Gastrocnemius medialis (tissue), 4 donors: Measurements from ENCODE around the gene UPK2. TPM values are rescaled to one million over a fixed set of nuclear protein-coding genes. Genes with fewer than 3 reads are reported as not detected.
A peak's percentile ranks its signal among the peaks of the same experiment; 100 is the strongest.
"Not testable (repeated sequence)": the region's sequence is repeated elsewhere in the genome, so short reads cannot be mapped to it uniquely, and the experiment has no call there.

Experiments used
- ATAC-seq, 2 donors: fragments of 150-250 bp; one replicate each; pipeline ENCODE4 v1.9.1; 2016
- DNase-seq, 2 donors: peaks; one replicate each; pipeline ENCODE4 v3.0.0-alpha.2; 2019
- H3K27ac ChIP-seq, 4 donors: fragments of 200-600 bp; sonication (generic); 1 replicate in 1 of 4; 2 replicates in 3 of 4; pipeline ENCODE4 v1.5.1; 2016 to 2018; ENCODE audit warnings: mild to moderate bottlenecking in 2 of 4, moderate library complexity in 1 of 4
- H3K27me3 ChIP-seq, 3 donors: fragments of 200-600 bp; sonication (generic) in 2 of 3; 1 replicate in 1 of 3; 2 replicates in 2 of 3; pipeline versions ENCODE4 v1.5.1 to v1.6.0; 2016 to 2019; ENCODE audit warnings: mild to moderate bottlenecking in 1 of 3, moderate library complexity in 1 of 3
- H3K36me3 ChIP-seq, 2 donors: fragments of 200-600 bp; sonication (generic) in 1 of 2; one replicate each; pipeline ENCODE4 v1.5.1; 2017 to 2018
- H3K4me1 ChIP-seq, 2 donors: fragments of 200-600 bp; sonication (generic) in 1 of 2; one replicate each; pipeline ENCODE4 v1.5.1; 2016 to 2017; ENCODE audit warnings: mild to moderate bottlenecking in 2 of 2
- H3K4me3 ChIP-seq, 4 donors: fragments of 200-600 bp; sonication (generic) in 3 of 4; 1 replicate in 1 of 4; 2 replicates in 3 of 4; pipeline ENCODE4 v1.5.1; 2016 to 2019; ENCODE audit warnings: mild to moderate bottlenecking in 2 of 4
- H3K9me3 ChIP-seq, 3 donors: fragments of 200-600 bp; sonication (generic) in 2 of 3; 1 replicate in 1 of 3; 2 replicates in 2 of 3; pipeline ENCODE4 v1.5.1; 2016 to 2019
- CTCF ChIP-seq, 5 experiments: fragments of 450-650 bp in 3 of 5; fragments of 200-600 bp in 2 of 5; sonication (generic) in 2 of 5; IDR thresholded peaks in 4 of 5; conservative IDR thresholded peaks in 1 of 5; 1 replicate in 4 of 5; 2 replicates in 1 of 5; pipeline ENCODE4 v1.5.1; 2016 to 2019; ENCODE audit warnings: antibody characterized with exemption in 5 of 5, mild to moderate bottlenecking in 3 of 5, moderate library complexity in 3 of 5
- POLR2A ChIP-seq, 2 donors: fragments of 450-650 bp; IDR thresholded peaks; one replicate each; pipeline ENCODE4 v1.6.1; 2017; ENCODE audit warnings: antibody characterized with exemption in 2 of 2, mild to moderate bottlenecking in 2 of 2, moderate library complexity in 2 of 2
- in situ Hi-C, 4 donors: fragments of 200-750 bp; cut with MboI; loops; one replicate each; pipeline versions ENCODE4 v1.15.0 to v1.8.0; 2017; ENCODE audit warnings: low sequenced_read_pairs in 4 of 4
- intact Hi-C: fragments of 100-400 bp; cut with DNase I; formaldehyde crosslinking; loops from one replicate; pipeline ENCODE4 v1.15.1; 2023; ENCODE audit warnings: low total_unique reads
- total RNA-seq, 4 donors: library from RNA; depleted of rRNA; stranded (reverse); fragments of >200 nt; gene quantifications; one replicate each; pipeline versions ENCODE4 v1.1.0 to v1.2.3, GENCODE V29; 2016

The UPK2 gene
- total RNA-seq, 4 donors from 2014 or later: not detected

- TF ChIP-seq CTCF (IDR thresholded peaks at IDR 0.05 in 4 of 5, conservative IDR thresholded peaks at IDR 0.05 in 1 of 5): no peak
- no peak for TF ChIP-seq POLR2A (IDR thresholded peaks at IDR 0.05)
- Histone ChIP-seq H3K36me3 (no peaks in the 10 kb centered on the region), H3K27ac (no peak overlapping the region), H3K27me3 (no peaks in the 10 kb centered on the region), H3K4me3 (no peak overlapping the region), H3K9me3 (no peaks in the 10 kb centered on the region), H3K4me1 (no peaks in the 10 kb centered on the region)
- in situ Hi-C loops: loop anchor here (10.0 kb wide), 2 partner anchors 48 to 258 kb away; no protein-coding TSS in a partner anchor
- DNase-seq: no peak
- intact Hi-C loops: no loop called here
- ATAC-seq: no peak
Observed at GRCh38 chr11:118953265-118953664, 2.8 kb upstream of the UPK2 start.

- H3K4me1 ChIP-seq, intact Hi-C loops, H3K27me3 ChIP-seq, H3K36me3 ChIP-seq, ATAC-seq, H3K9me3 ChIP-seq, H3K27ac ChIP-seq, DNase-seq, H3K4me3 ChIP-seq: not testable (repeated sequence)
- in situ Hi-C loops: loop anchor here (10.0 kb wide), 2 partner anchors 49 to 259 kb away; no protein-coding TSS in a partner anchor
Observed at GRCh38 chr11:118953976-118954375, 2.1 kb upstream of the UPK2 start.

GRCh38 chr11:118956847-118957469 is 860 bp downstream of the UPK2 start:
- no peak overlapping the region for H3K27ac ChIP-seq
- intact Hi-C loops (loop anchor here (1.0 kb wide), 3 partner anchors 27 to 267 kb away; no protein-coding TSS in a partner anchor), in situ Hi-C loops (loop anchor here (5.0 to 10.0 kb wide), 3 partner anchors 52 to 265 kb away; no protein-coding TSS in a partner anchor)
- H3K4me3 ChIP-seq: no peak overlapping the region
- DNase-seq (no peak), ATAC-seq (peak in 1 of 2 donors; percentile 16)
- no peaks in the 10 kb centered on the region for H3K9me3 ChIP-seq
- TF ChIP-seq POLR2A (IDR thresholded peaks at IDR 0.05) (no peak), CTCF (IDR thresholded peaks at IDR 0.05 in 4 of 5, conservative IDR thresholded peaks at IDR 0.05 in 1 of 5) (peak in 1 of 5 experiments; percentile 46)
- no peaks in the 10 kb centered on the region for H3K36me3 ChIP-seq
- H3K27me3 ChIP-seq: no peaks in the 10 kb centered on the region
- no peaks in the 10 kb centered on the region for H3K4me1 ChIP-seq

DNA sequence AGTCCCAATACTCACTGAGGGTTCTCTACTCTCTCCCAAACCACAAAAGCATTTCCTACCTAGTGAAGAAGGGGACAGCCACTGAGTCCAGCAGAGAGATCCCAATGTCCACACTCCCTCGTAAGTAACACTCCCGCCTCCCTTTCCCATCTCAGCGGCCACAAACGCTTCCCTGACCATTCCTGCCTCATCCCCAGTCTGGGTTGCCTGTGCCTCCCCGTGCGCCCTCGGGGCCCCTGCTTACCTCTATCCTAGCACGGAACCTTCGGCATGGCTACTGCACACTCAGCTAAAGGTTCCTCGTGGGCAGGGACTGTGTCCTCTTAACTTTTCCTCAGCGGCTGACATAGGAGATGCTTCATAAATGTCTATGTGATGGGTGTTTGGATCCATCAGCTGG is 1.5 kb downstream of the UPK2 start:
- no peak for DNase-seq
- intact Hi-C loops: no loop called here
- Histone ChIP-seq H3K4me1 (no peaks in the 10 kb centered on the region), H3K4me3 (no peak overlapping the region), H3K27me3 (no peaks in the 10 kb centered on the region), H3K27ac (no peak overlapping the region), H3K9me3 (no peaks in the 10 kb centered on the region), H3K36me3 (no peaks in the 10 kb centered on the region)
- ATAC-seq: no peak
- in situ Hi-C loops: loop anchor here (5.0 to 10.0 kb wide), 3 partner anchors 53 to 265 kb away; no protein-coding TSS in a partner anchor
- TF ChIP-seq POLR2A (IDR thresholded peaks at IDR 0.05): no peak

- Histone ChIP-seq H3K36me3 (no peaks in the 10 kb centered on the region), H3K4me1 (no peaks in the 10 kb centered on the region), H3K27me3 (no peaks in the 10 kb centered on the region), H3K27ac (no peak overlapping the region), H3K9me3 (no peaks in the 10 kb centered on the region), H3K4me3 (no peak overlapping the region)
- in situ Hi-C loops: loop anchor here (5.0 to 10.0 kb wide), 3 partner anchors 53 to 266 kb away; no protein-coding TSS in a partner anchor
- no peak for TF ChIP-seq CTCF (IDR thresholded peaks at IDR 0.05 in 4 of 5, conservative IDR thresholded peaks at IDR 0.05 in 1 of 5)
- no peak for TF ChIP-seq POLR2A (IDR thresholded peaks at IDR 0.05)
- intact Hi-C loops: no loop called here
- ATAC-seq: no peak
- DNase-seq: no peak
Observed at GRCh38 chr11:118957968-118958367, 1.9 kb downstream of the UPK2 start.
